ENCODE measurements around the gene CHST2.
"Not testable (repeated sequence)": the region's sequence is repeated elsewhere in the genome, so short reads cannot be mapped to it uniquely, and the experiment has no call there.

Gene CHST2

GRCh38 chr3:143165211-143165610 is 45.6 kb downstream of the CHST2 start:
- in situ Hi-C loops (cut with MboI; ENCODE audit: low sequenced_read_pairs) = no loop called here

DNA sequence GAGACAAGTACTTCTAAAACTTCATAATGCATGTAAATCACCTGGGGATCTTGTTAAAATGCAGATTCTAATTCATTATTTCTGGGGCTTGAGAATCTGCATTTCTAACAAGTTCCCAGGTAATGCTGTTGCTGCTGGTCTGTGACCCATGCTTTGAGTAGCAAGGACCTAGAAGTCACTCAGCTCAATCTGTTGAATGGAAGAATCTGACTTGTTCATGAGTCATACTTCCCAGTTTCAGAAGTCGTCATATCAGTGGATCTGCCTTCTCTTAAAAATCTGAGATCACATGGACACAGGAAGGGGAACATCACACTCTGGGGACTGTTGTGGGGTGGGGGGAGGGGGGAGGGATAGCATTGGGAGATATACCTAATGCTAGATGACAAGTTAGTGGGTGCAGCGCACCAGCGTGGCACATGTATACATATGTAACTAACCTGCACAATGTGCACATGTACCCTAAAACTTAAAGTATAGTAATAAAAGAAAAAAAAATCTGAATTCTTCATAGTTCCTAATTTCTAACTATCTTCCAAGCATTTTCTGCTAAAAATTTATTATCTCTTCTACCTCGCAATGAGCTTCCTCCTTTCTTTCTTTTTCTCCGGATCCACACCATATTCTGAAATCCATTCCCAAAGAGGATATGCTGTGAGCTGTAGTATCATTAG is 46.2 kb downstream of the CHST2 start:
- in situ Hi-C loops (cut with MboI; ENCODE audit: low sequenced_read_pairs) = not testable (repeated sequence)

- in situ Hi-C loops (cut with MboI; ENCODE audit: low sequenced_read_pairs) = no loop called here
These were observed 46.8 kb downstream of the CHST2 start for GRCh38 chr3:143166376-143166775.

DNA sequence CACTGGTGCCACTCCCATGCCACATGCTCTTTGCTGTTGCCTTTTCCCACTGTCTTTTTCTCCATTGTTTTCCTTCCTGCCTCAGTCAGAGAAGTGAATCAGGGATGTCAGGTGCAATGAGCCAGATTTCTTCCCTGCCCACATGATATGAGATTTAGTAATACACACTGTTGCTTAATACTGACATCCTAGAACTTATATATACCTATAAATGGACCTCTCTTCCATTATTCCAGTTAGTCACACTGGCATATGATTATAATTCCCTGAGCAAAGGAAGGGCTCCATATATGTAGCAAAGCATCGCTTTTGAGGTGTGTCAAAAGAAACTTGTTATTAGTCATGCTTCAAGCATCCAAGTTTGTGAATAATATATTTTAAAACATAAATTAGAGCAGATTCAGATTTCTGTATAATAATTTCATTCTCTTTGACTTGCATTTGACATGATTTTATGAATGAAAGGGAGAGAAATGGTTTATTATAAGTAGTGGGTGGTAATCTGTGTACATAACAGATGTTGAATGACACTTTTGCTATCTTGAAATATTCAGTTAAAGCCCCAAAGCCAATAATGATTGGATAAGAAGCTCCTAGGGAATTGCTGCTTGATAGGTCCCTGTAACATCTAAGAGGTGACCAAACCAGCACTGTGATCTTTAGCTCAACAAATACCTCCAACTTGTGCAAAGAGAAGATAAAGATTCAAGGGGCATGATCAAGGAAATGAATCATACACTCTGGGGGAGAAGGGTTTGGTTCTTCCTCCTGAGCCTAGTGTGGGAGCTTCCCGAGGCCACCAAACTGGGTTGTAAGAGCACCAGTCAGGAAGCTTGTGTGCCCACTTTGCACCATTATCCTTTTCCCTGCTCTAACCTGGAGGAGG is 48.6 kb downstream of the CHST2 start:
- in situ Hi-C loops (cut with MboI; ENCODE audit: low sequenced_read_pairs) = no loop called here

- in situ Hi-C loops (cut with MboI; ENCODE audit: low sequenced_read_pairs) = no loop called here
These were observed 49.3 kb downstream of the CHST2 start for GRCh38 chr3:143168855-143169192.

GRCh38 chr3:143170074-143170473 is 50.5 kb downstream of the CHST2 start:
- in situ Hi-C loops (cut with MboI; ENCODE audit: low sequenced_read_pairs) = no loop called here

DNA sequence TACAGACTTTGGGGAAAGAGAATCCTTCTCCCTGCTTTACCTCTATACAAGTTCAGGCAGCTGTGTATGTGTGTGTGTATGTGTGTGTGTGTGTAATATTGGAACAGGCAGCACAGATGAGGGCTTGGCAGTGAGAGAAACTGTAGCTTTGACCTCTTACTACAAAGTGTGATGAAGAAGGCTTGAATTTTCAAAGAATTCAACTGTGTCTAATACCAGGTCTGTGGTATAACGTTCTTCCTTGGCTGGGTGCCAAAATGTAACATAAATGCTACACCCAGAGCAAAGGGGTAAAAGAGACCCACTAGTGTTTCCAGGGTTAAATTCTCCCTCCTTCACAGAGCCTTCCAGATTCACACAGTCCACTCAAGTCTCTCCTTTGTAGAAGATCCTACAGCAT is 51.1 kb downstream of the CHST2 start:
- in situ Hi-C loops (cut with MboI; ENCODE audit: low sequenced_read_pairs) = no loop called here

- in situ Hi-C loops (cut with MboI; ENCODE audit: low sequenced_read_pairs) = no loop called here
These were observed 51.8 kb downstream of the CHST2 start for GRCh38 chr3:143171141-143171980.

- in situ Hi-C loops (cut with MboI; ENCODE audit: low sequenced_read_pairs) = no loop called here
These were observed 52.7 kb downstream of the CHST2 start for GRCh38 chr3:143172062-143172794.

DNA sequence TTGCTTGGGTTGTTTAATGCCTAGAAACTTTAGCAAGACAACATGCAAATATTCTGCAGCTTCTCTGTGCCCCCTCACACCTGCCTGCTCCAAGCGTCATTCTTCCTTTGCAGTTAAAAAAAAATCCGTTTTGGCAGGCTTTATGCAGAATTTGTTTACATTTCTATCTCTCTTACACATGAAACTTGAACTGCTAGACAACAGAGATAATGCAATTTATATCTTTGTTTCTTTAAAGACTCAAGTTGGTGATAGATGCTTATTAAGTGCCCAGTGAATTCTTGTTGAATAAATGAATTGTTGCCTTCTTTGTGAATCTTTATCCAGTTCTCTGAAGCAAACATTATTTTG is 53.2 kb downstream of the CHST2 start:
- in situ Hi-C loops (cut with MboI; ENCODE audit: low sequenced_read_pairs) = no loop called here

DNA sequence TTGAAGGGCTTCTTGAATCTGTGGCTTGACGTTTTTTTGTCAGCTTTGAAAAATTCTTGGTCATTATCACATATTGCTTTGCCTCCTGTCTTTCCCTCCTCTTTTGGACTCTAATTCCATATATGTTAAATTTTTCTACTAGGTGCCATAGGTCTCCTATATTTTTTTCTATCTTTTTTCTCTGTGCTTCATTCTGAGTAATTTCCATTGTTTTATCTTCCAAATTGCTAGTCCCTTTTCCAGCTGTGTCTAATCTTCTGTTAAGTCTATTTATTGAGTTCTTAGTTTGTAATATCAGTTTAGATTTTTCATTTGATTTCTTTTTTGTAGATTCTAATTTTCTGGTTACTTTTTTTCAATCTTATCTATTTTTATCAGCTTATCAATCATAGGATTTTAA is 53.7 kb downstream of the CHST2 start:
- in situ Hi-C loops (cut with MboI; ENCODE audit: low sequenced_read_pairs) = no loop called here
